SW 1271 (cell line): ENCODE data around the gene CCDC198.

ENCODE experiments used
- DNase-seq, 2 experiments: peaks; one replicate each; lab custom pipeline; 2025; lab: John Stamatoyannopoulos, UW

CCDC198 gene, protein sequence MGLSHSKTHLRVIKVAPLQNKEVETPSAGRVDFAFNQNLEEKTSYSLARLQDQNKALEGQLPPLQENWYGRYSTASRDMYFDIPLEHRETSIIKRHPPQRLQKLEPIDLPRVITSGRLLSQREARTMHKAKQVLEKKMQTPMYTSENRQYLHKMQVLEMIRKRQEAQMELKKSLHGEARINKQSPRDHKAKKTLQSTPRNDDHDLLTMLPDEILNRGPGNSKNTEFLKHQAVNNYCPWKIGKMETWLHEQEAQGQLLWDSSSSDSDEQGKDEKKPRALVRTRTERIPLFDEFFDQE

DNA sequence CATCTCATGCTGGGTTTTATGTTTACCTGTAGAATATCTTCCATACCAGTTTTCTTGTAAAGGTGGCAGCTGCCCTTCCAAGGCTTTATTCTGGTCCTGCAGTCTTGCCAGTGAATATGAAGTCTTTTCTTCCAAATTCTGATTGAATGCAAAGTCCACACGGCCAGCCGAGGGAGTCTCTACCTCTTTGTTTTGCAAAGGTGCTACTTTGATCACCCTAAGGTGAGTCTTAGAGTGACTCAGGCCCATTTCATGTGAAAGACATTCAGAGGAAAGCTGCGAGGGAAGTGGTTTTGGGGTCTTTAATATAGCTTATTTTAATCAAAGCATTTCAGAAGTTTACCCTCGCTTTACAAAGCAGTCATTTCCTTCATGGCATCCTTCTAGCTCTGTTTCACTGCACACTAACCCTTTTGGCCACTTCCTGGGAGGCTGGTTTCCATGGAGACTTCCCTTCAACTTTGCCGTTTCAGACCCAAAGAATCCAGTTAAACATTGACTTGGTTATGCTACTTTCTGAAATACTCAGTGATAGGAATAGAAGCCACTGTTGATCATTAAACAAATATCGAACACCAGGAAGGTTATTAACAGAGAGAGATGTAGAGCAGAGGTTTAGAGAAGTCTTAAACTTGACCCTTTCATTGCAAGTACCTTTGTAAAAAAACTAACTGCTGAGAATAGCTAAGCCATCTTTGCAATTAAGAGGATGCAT is at the start of gene CCDC198:
Gene CCDC198 (minus strand): TSS at position 391 of the 715 bp plus-strand sequence. CDS start 142 bp downstream, at position 249.
- no peak for DNase-seq

DNA sequence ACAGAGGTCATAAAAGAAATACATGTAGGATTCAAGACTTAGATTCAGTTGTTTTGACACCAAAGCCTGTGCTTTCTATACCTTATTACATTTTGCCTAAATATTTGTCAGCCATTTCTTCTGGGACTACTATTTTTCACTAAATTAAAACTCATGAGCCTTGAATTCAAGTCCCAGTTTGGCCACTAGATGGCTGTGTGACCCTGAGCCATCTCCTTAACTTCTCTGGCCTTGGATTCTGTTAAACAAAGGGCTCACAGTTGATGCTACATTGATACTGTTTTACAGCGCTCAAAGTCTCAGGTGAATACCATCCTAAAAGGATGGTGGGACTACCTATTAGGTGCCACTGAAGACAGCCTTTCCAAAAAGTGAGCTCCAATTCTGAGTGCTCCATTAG is 39.6 kb upstream of the CCDC198 start:
- peak in 1 of 2 experiments; percentile 35 for DNase-seq

DNA sequence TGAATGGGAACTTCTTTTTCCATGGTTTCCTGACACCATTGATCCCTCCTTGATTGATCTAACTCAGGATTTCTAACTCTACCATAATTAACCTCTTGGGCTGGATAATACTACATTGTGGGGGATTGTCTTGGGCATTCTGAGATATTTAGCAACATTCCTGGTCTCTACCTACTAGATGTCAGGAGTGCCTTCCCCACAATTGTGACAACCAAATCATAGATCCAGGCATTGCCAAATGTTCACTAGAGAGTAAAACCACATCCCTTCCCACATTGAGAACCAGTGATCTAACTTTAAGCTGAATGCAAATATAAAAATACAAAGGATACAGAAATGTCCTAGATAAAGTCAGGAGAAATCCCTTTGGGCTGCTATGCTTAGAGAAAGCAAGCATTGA is 36.9 kb upstream of the CCDC198 start:
- DNase-seq: no peak

DNA sequence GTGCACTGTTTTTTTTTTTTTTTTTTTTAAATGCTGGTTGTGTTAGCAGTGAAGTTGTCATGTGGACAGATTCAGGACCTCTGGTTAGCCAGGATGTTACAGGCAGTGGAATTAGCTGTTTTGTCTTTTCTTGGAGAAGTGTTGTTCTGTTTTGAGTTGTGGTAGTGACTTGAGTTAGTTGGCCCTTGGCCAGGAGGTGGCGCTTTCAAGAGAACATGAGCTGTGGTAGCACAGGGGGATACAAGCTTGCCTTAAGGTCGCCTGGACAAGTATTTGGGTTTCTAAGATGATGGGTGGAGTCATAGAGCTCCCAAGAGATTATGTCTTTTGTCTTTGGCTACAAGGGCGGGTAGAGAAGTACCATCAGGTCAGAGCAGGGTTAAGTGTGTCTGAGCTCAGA is 33.3 kb upstream of the CCDC198 start:
- DNase-seq: no peak

DNA sequence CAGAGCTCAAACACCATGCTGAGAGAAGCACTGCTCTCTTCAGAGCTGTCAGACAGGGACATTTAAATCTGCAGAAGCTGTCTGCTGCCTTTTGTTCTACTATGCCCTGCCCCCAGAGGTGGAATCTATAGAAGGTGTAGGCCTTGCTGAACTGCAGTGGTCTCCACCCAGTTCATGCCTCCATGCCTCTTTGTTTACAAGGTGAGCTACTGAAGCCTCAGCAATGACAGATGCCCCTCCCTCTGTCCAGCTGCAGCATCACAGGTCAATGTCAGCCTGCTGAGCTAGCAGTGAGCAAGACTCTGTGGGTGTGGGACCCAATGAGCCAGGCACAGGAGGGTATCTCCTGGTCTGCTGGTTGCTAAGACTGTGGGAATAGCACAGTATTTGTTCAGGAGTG is 25.4 kb upstream of the CCDC198 start:
- DNase-seq: no peak

DNA sequence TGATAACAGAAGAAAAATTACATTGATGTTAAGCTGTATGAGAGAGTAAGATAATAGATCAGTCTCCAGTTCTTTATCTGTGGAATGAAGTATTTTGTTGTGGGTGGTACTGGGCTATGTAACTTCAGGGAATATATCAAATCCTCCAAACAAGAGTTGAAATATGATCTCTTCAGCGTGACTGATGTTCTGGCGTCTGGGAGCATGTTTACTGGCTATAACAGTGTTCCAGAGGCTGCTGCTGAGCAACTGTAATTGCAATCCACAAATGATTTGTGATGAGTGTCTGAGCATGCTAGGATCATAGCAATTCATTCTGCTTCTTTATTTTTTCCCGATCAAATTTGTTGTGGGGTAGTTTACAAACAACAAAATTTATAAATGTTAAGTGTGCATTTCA is 18.6 kb upstream of the CCDC198 start:
- no peak for DNase-seq

DNA sequence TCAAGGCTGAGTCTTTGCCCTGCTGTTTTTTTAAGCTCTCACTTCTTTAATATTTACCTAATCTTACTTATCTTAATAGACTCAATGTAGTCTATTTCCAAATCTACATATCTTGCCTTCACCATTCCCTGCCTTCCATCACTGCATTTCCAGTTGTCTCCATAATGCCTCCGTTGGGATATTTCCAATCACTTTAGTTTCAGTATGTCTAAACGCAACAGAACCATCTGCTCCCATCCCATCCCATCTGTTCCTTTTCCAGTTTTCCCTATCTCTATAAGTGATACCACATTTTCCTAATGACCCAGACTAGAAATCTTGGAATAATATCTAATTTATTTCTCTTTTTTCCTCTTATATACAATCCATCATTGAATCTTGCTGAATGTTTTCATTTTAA is 15.1 kb upstream of the CCDC198 start:
- DNase-seq: no peak

DNA sequence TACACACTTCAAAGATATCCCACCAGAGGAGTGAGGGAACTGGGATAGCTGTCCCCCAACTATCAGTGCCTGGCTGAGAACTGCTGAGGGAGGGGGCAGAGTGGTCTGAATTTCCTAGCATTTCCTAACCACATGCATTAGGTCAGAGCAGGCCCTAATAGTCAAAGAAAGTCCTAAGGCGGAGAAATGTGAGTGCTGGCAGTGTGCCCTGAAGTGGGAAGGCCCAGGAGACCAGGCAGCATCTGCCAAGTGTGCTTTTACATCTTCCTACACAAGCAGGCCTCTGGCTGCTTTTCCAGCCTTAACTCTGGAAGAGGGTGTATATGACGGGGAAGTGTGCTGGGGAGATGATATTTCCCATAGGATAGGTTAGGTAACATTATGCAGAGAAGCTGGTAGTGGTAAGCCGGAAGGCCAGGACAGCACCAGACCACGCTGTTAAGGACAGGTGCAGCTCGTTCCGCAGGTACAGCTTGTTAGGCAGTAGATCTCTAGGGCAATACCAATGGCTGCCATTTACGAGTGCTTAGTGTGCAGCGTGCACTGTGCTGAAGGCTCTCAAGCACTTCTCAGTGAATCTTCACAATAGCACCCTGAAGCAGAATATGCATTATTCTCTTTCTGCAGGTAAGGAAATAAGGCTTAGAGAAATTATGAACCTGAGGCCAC is 9.1 kb upstream of the CCDC198 start:
- DNase-seq: no peak

DNA sequence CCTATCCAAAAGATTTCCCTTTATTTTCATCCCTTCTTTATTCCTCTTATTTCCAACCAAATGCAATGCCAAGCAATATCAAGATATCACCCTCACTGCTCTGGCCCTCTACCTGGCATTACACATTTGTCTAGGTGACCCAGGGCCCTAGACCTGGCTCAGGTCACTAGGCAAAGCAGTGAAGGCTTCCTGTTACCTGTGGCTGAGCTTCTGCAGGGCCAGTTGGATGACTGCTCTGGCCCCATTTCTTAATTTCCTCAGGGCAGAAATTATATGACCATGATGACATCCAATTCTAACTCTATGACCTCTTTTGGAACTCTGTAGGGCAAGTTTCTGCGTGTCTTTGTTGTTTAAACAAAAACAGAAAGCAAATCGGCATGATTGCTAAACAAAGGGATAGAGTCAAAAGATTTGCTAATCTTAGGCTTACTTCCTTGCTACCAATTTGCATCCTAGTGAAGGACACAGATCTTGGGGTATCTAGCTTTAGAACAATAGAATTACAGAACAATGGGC is 7.4 kb upstream of the CCDC198 start:
- DNase-seq: no peak

DNA sequence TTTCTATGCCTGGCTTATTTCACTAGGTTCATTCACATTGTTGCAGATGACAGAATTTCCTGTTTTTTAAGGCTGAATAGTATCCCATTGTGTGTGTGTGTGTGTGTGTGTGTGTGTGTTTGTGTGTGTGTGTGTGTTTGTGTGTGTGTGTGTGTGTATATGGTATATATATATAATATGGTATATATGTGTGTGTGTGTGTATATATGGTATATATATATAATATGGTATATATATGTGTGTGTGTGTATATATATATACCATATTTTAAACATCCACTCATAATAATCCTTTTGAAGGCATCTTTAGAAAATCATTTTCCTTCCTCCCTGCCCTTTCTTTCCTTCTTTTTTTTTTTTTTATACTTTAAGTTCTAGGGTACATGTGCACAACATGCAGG is 5.0 kb upstream of the CCDC198 start:
- no peak for DNase-seq

DNA sequence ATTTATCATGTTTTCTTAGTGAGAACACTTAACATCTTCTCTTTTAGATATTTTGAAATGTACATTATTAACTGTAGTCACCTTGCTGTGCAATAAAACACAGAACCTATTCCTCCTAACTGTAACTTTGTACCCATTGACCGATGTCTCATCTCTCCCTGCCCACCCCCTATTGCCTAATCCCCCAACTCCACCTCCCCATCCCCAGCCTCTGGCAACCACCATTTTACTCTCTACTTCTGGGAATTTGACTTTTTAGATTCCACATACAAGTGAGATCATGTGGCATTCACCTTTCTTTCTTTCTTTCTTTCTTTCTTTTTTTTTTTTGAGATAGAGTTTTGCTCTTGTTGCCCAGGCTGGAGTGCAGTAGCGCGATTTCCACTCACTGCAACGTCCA is 4.4 kb upstream of the CCDC198 start:
- DNase-seq: no peak

DNA sequence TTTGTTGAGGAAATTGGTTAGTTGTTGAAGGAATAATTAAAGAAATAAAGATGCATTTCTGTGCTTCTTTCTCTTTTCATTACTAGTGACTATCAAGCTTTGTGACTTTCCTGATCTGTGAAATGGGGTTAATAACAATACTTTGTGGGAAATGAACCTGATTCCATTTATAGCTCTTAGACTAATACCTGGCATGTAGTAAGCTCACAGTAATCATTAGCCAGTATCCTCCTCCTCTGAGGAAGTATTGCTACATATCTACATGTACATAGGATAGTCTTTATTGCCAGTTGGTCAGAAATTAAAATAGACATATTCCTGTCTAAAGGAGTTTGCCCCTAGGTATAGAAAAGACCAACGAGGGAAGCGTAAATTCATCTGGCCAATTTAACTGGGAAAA is 1.8 kb upstream of the CCDC198 start:
- DNase-seq: no peak

DNA sequence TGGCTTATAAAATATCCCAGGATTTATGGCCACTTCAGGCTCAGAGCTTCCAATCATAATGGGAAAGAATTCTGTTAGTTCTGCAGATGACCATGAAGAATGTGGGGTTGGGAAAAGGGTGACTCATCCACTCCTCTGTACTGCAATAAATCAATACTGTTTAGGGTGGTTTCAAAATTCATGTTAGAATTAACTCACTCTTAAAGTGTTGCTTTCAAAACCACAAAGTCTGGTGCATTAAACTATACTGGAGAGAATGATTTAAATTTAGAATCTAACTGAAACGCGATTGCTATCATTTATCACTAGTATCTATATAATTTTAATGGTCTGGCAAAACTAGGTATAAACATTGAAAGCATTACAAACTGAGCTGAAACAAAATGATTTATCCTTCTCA is 798 bp downstream of the CCDC198 start:
- no peak for DNase-seq

DNA sequence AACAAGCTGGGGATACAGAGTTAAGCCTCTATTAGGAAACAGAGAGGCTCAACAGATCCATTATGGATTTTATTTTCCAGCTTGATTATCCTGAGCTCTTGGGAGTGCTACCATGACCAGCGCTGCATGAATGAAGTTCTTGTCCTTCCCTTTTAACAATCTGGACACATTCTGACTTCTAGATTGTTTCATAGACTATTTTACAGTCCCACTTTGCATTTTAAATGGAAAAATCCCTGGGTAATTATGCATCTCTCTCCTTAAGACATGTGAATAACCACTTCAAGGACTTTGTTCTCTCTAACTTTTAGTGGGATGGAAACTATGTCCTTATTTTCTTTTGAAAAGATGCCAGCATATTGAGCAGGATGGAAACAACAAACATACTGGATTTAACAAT is 2.0 kb downstream of the CCDC198 start:
- DNase-seq: no peak

DNA sequence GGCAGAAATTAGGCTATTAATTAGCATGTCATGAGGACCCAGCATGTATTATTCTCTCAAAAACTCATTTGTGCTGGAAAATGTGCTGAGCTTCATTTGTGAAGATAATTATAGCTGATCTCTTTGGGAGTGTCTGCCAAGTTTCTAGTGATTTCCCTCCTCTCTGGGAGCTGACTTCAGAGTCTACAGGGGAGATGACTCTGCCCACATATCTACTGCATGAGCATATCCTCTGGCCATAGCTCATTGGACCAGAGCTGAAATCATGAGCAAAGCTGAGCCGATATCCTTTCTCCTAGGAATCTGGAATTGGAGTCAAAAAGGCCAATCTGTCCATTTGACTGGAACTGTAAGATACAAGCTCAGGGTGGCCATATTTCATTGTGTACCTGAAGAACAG is 5.9 kb downstream of the CCDC198 start:
- no peak for DNase-seq

DNA sequence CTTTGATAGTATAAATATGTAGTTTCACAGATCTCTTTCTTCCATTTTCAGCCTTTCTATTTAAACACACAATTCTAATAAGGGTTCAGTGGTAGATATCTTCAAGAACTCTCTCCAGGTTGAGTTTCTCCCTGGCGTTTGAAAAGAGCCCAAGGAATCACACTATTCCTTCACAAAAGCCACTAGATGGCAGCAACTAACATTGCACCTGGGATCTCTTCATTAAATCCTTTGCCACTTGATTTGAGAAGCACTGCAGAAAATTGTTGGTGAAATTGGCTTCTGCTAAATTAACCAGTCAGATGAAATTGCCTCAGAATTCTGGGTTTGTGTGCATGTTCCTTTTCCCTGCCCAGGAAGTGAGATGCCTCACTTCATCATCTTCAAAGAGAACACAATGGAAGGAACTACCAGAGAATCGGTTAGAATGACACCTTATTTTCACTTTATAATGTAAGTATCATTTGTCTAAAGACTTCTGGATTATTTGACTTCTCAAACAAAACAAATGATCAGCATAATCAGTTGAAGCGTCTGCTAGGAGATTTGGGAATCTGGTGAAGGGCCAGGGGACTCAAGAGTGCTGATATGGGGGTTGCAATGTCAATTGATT is 6.8 kb downstream of the CCDC198 start:
- peak in 1 of 2 experiments; percentile 34 for DNase-seq

DNA sequence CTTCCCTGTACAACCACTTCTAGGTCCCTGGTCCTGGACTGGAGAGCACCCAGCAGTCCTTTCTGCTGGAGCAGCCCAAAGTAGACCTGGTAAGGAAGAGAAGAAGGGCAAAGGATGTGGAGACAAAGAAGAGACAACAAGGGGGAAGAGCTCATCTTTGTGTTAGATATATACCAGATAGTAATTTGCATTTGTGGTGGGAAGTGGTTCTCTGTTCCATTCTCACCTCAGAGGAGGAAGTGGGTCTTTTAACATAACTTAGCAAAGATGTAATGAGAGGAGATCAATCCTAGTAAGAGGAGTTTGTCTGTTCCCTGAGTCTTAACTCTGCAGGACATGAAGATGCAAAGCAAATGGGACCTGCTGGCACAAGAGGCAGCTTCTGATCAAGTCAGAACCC is 8.0 kb downstream of the CCDC198 start:
- no peak for DNase-seq

DNA sequence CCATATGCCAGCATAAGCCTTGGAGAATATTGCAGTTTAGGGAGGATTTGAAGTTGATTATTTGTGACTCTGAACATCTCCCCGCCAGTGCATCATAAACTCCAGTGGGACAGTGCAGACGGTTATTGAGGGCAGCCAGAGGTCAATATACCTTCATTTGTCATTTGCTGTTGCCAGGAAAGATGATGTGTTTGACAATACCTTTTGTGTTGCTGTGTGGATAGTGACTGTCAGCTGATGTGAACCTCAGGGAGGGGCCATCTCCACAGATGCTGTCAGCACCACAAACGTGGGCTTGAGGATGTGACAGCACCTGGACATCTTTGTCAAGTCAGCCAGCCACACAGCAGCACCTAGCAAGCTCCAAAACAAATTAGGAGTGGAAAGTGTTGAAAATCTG is 11.5 kb downstream of the CCDC198 start:
- DNase-seq: no peak

DNA sequence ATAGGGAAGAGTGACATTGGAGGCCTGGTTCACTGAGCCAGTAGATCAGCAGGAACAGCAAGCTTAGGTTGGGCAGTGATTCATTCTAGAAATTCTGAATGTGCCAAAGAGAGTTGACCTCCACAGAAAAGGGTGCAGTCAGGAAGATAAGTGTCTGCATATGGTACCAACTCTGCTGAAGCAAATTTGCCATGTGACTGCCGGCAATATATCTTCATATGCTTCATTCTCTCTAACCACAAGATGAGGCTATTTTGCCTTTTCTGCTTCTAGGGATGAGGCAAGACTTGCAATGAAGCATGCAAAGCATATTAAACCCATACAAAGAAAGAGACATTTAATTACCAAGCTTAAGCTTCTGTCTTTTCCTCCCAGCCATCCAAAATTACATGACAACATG is 13.6 kb downstream of the CCDC198 start:
- DNase-seq: no peak

DNA sequence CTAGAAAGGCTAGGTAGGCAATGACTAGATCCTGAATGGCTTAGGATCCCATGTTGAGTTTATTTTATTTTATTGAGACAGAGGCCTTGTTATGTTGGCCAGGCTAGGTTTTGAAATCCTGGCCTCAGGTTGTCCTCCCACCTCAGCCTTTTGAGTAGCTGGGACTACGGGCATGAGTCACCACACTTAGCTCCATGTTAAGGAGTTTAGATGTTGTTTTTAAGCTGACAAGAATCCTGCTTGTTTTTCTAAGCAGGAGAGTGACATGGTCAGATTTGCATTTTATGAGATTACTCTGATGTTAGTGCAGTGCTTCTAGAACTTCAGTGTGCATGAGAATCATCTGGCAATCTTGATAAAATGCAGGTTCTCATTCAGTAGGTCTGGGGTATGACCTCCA is 14.5 kb downstream of the CCDC198 start:
- no peak for DNase-seq

DNA sequence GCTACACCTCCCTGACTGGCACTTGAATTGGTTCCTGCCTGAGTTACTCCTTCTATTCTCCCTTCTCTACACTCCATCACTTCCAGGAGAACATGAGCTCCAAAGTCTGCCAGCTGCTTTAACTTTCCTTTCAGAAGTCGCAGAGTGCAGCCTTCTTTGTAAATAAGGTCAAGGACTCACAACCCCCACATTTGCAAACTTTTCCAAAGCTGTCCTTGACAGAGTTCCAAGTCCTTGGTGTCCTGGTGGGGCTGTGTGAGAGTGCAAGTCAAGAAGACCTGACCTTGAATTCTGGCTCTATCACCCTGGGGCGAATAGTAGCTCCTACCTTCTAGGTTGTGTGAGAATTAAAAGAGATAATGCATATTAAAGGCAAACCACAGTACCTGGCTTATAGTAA is 15.6 kb downstream of the CCDC198 start:
- DNase-seq: no peak

DNA sequence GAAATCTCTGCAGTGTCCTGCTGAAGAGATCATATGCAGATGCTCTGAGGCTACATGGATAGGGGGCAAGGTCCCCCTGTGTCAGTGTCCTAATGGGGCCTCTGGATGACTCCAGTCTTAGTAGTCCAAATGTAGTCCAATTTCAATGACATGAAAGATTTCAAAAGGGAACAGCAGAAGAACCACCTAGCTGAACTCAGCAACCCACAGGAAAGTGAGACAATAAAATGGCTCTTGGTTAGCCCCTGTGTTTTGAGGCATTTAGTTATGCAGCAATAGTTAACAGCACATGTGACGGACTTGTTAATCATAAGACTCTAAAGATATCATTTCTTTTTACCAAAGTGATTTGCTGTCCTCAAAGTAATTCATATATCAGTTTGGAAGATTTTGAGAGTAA is 22.7 kb downstream of the CCDC198 start:
- no peak for DNase-seq
